Measurements from ENCODE around the gene SPINK4.

SPINK4 gene

GRCh38 chr9:33293782-33294181 lies 53.8 kb downstream of the SPINK4 start:
- Histone ChIP-seq H3K4me1 (ENCODE audit: insufficient read depth, poor library complexity, severe bottlenecking) (no peaks in the 10 kb centered on the region), H3K27me3 (ENCODE audit: insufficient read depth, poor library complexity, severe bottlenecking) (no peaks in the 10 kb centered on the region), H3K9me3 (ENCODE audit: severe bottlenecking) (no peaks in the 10 kb centered on the region), H3K36me3 (ENCODE audit: low read depth) (peaks cover 77% of the 10 kb centered on the region), H3K27ac (ENCODE audit: poor library complexity, severe bottlenecking) (no peak overlapping the region), H3K4me3 (ENCODE audit: severe bottlenecking) (no peak overlapping the region)
- DNase-seq (ENCODE audit: low spot score) = no peak
- no peak for ATAC-seq (ENCODE audit: low read depth)
- no peak for TF ChIP-seq CTCF (IDR thresholded peaks at IDR 0.05; ENCODE audit: poor library complexity, severe bottlenecking)

DNA sequence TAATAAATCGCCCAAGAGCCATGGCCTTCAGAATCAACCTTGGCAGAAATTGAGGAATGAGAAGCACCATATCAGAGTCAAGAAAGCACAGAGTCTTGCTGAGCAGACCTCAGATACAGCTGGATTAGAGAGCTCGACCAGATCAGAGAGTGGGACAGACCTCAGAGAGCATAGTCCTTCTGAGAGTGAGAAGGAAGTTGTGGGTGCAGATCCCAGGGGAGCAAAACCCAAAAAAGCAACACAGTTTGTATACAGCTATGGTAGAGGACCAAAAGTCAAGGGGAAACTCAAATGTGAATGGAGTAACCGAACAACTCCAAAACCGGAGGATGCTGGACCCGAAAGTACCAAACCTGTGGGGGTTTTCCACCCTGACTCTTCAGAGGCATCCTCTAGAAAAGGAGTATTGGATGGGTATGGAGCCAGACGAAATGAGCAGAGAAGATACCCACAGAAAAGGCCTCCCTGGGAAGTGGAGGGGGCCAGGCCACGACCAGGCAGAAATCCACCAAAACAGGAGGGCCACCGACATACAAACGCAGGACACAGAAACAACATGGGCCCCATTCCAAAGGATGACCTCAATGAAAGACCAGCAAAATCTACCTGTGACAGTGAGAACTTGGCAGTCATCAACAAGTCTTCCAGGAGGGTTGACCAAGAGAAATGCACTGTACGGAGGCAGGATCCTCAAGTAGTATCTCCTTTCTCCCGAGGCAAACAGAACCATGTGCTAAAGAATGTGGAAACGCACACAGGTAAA lies 54.9 kb downstream of the SPINK4 start:
- peaks cover 87% of the 10 kb centered on the region for H3K36me3 ChIP-seq (ENCODE audit: low read depth)
- no peaks in the 10 kb centered on the region for H3K9me3 ChIP-seq (ENCODE audit: severe bottlenecking)
- TF ChIP-seq CTCF (IDR thresholded peaks at IDR 0.05; ENCODE audit: poor library complexity, severe bottlenecking) = no peak
- no peak for DNase-seq (ENCODE audit: low spot score)
- ATAC-seq (ENCODE audit: low read depth) = no peak
- no peaks in the 10 kb centered on the region for H3K27me3 ChIP-seq (ENCODE audit: insufficient read depth, poor library complexity, severe bottlenecking)
- no peaks in the 10 kb centered on the region for H3K4me1 ChIP-seq (ENCODE audit: insufficient read depth, poor library complexity, severe bottlenecking)
- no peak overlapping the region for H3K4me3 ChIP-seq (ENCODE audit: severe bottlenecking)
- no peak overlapping the region for H3K27ac ChIP-seq (ENCODE audit: poor library complexity, severe bottlenecking)

GRCh38 chr9:33295571-33295970 lies 55.6 kb downstream of the SPINK4 start:
- H3K4me1 ChIP-seq (ENCODE audit: insufficient read depth, poor library complexity, severe bottlenecking) = no peaks in the 10 kb centered on the region
- no peaks in the 10 kb centered on the region for H3K27me3 ChIP-seq (ENCODE audit: insufficient read depth, poor library complexity, severe bottlenecking)
- no peak for TF ChIP-seq CTCF (IDR thresholded peaks at IDR 0.05; ENCODE audit: poor library complexity, severe bottlenecking)
- H3K4me3 ChIP-seq (ENCODE audit: severe bottlenecking) = no peak overlapping the region
- peaks cover 93% of the 10 kb centered on the region for H3K36me3 ChIP-seq (ENCODE audit: low read depth)
- no peak for DNase-seq (ENCODE audit: low spot score)
- H3K27ac ChIP-seq (ENCODE audit: poor library complexity, severe bottlenecking) = no peak overlapping the region
- no peak for ATAC-seq (ENCODE audit: low read depth)
- H3K9me3 ChIP-seq (ENCODE audit: severe bottlenecking) = no peaks in the 10 kb centered on the region

GRCh38 chr9:33297432-33297831 lies 57.5 kb downstream of the SPINK4 start:
- Histone ChIP-seq H3K36me3 (ENCODE audit: low read depth) (peaks cover 98% of the 10 kb centered on the region), H3K4me3 (ENCODE audit: severe bottlenecking) (no peak overlapping the region), H3K27ac (ENCODE audit: poor library complexity, severe bottlenecking) (peak overlapping the region; percentile 0), H3K9me3 (ENCODE audit: severe bottlenecking) (no peaks in the 10 kb centered on the region), H3K4me1 (ENCODE audit: insufficient read depth, poor library complexity, severe bottlenecking) (no peaks in the 10 kb centered on the region), H3K27me3 (ENCODE audit: insufficient read depth, poor library complexity, severe bottlenecking) (no peaks in the 10 kb centered on the region)
- ATAC-seq (ENCODE audit: low read depth) = peak; percentile 25; the same call in 1 of the 3 replicates
- no peak for TF ChIP-seq CTCF (IDR thresholded peaks at IDR 0.05; ENCODE audit: poor library complexity, severe bottlenecking)
- DNase-seq (ENCODE audit: low spot score) = no peak
